Measurements from ENCODE around the gene NUMBL. TPM values are rescaled to one million over a fixed set of nuclear protein-coding genes. Genes with fewer than 3 reads are reported as not detected.

NUMBL gene
- total and polyA plus RNA-seq, 9 of the 15 experiments (the other 6 are each of a cell fraction or from before 2014, with no cell fraction given) = 0.39 to 38.6 (median 6.6) TPM

- TF ChIP-seq BCLAF1 (IDR thresholded peaks at IDR 0.05; ENCODE audit: borderline replicate concordance in 1 of 2, control insufficient read depth in 1 of 2, low read depth in 2 of 2, low read length in 1 of 2) (no peak), ZBTB49 (CRISPR knock-in tag; IDR thresholded peaks at IDR 0.05; ENCODE audit: borderline replicate concordance) (no peak), ZBTB5 (IDR thresholded peaks at IDR 0.05) (no peak), TARDBP (IDR thresholded peaks at IDR 0.05) (no peak), EGR1 (conservative IDR thresholded peaks at IDR 0.05) (peak; percentile 93), PKNOX1 (IDR thresholded peaks at IDR 0.05) (peak; percentile 67), PML (IDR thresholded peaks at IDR 0.05; ENCODE audit: low read length) (no peak; the same call in 1 of the 2 replicates), SIX5 (IDR thresholded peaks at IDR 0.05; ENCODE audit: borderline replicate concordance in 1 of 2, insufficient read depth in 1 of 2, low read depth in 1 of 2, low read length in 2 of 2) (no peak), NRF1 (conservative IDR thresholded peaks at IDR 0.05 in 1 of 2, IDR thresholded peaks at IDR 0.05 in 1 of 2) (peak; percentile 80 to 84), BDP1 (IDR thresholded peaks at IDR 0.05; ENCODE audit: insufficient read depth, insufficient read length) (no peak), ZFP1 (CRISPR knock-in tag; IDR thresholded peaks at IDR 0.05) (no peak), TFAM (CRISPR knock-in tag; conservative IDR thresholded peaks at IDR 0.05) (no peak), KDM1A (IDR thresholded peaks at IDR 0.05) (no peak; a peak in 1 of 4 replicates), CREB3L1 (IDR thresholded peaks at IDR 0.05; ENCODE audit: borderline replicate concordance, low read depth) (no peak; the same call in 1 of the 2 replicates), TAF7 (tag; IDR thresholded peaks at IDR 0.05) (no peak)
Measured at GRCh38 chr19:40623403-40624251, 66.8 kb downstream of the NUMBL start (continued).

Data from K562 (cell line).